Mononuclear cell (primary cell): ENCODE results near the gene ZMIZ1. TPM values are rescaled to one million over a fixed set of nuclear protein-coding genes. Genes with fewer than 3 reads are reported as not detected.
"Not testable (repeated sequence)": the region's sequence is repeated elsewhere in the genome, so short reads cannot be mapped to it uniquely, and the experiment has no call there.

Experiments
- H3K27me3 ChIP-seq: 2 replicates; pipeline ENCODE4 v1.6.0; 2011; ENCODE audit warnings: low read length, control low read depth; ENCODE audit not compliant: insufficient read depth
- H3K4me1 ChIP-seq: 2 replicates; pipeline ENCODE4 v1.5.1; 2011; ENCODE audit warnings: mild to moderate bottlenecking, low read length, control low read depth; ENCODE audit not compliant: insufficient read depth
- H3K4me3 ChIP-seq: 2 replicates; pipeline ENCODE4 v1.5.1; 2011; ENCODE audit warnings: mild to moderate bottlenecking, low read length, moderate library complexity
- H3K9me3 ChIP-seq: 2 replicates; pipeline ENCODE4 v1.5.1; 2011; ENCODE audit warnings: low read depth, mild to moderate bottlenecking, control low read depth, low read length
- total RNA-seq: library from RNA; depleted of rRNA; stranded (reverse); fragments of >200 nt; gene quantifications from one replicate; pipeline ENCODE4 v1.2.3, GENCODE V29; 2012

ZMIZ1 gene
- total RNA-seq, 1 donor = 26.2 TPM

- Histone ChIP-seq H3K4me1 (peaks cover 57% of the 10 kb centered on the region), H3K4me3 (no peak overlapping the region)
Observed at GRCh38 chr10:79273604-79274003, 204.8 kb downstream of the ZMIZ1 start.

GRCh38 chr10:79274279-79275104 lies 205.7 kb downstream of the ZMIZ1 start:
- Histone ChIP-seq H3K27me3 (no peaks in the 10 kb centered on the region), H3K4me3 (no peak overlapping the region), H3K9me3 (no peaks in the 10 kb centered on the region), H3K4me1 (peaks cover 48% of the 10 kb centered on the region)

More at GRCh38 chr10:79273604-79274003, 204.8 kb downstream of the ZMIZ1 start:
- no peaks in the 10 kb centered on the region for H3K27me3 ChIP-seq
- H3K9me3 ChIP-seq = no peaks in the 10 kb centered on the region

- H3K9me3 ChIP-seq = no peaks in the 10 kb centered on the region
- H3K4me1 ChIP-seq = peaks cover 42% of the 10 kb centered on the region
- H3K27me3 ChIP-seq = no peaks in the 10 kb centered on the region
- no peak overlapping the region for H3K4me3 ChIP-seq
Observed at GRCh38 chr10:79275105-79275430, 206.3 kb downstream of the ZMIZ1 start.

GRCh38 chr10:79275431-79275851 lies 206.7 kb downstream of the ZMIZ1 start:
- Histone ChIP-seq H3K4me3 (no peak overlapping the region), H3K27me3 (no peaks in the 10 kb centered on the region), H3K9me3 (no peaks in the 10 kb centered on the region), H3K4me1 (peaks cover 39% of the 10 kb centered on the region)

- Histone ChIP-seq H3K9me3 (no peaks in the 10 kb centered on the region), H3K4me3 (no peak overlapping the region), H3K4me1 (peaks cover 25% of the 10 kb centered on the region), H3K27me3 (no peaks in the 10 kb centered on the region)
Observed at GRCh38 chr10:79277579-79278269, 209.0 kb downstream of the ZMIZ1 start.

- not testable (repeated sequence) for H3K9me3 ChIP-seq, H3K27me3 ChIP-seq, H3K4me3 ChIP-seq
- peaks cover 25% of the 10 kb centered on the region for H3K4me1 ChIP-seq
Observed at GRCh38 chr10:79279047-79279446, 210.3 kb downstream of the ZMIZ1 start.

- H3K4me3 ChIP-seq = no peak overlapping the region
- peaks cover 34% of the 10 kb centered on the region for H3K4me1 ChIP-seq
- no peaks in the 10 kb centered on the region for H3K9me3 ChIP-seq
- no peaks in the 10 kb centered on the region for H3K27me3 ChIP-seq
Observed at GRCh38 chr10:79280956-79281355, 212.2 kb downstream of the ZMIZ1 start.

- no peak overlapping the region for H3K4me3 ChIP-seq
- H3K9me3 ChIP-seq = no peaks in the 10 kb centered on the region
- H3K4me1 ChIP-seq = peaks cover 49% of the 10 kb centered on the region
- no peaks in the 10 kb centered on the region for H3K27me3 ChIP-seq
Observed at GRCh38 chr10:79282388-79282787, 213.6 kb downstream of the ZMIZ1 start.

GRCh38 chr10:79283616-79284015 lies 214.8 kb downstream of the ZMIZ1 start:
- Histone ChIP-seq H3K4me3 (no peak overlapping the region), H3K4me1 (peaks cover 58% of the 10 kb centered on the region), H3K27me3 (no peaks in the 10 kb centered on the region), H3K9me3 (no peaks in the 10 kb centered on the region)

- no peaks in the 10 kb centered on the region for H3K27me3 ChIP-seq
- H3K9me3 ChIP-seq = no peaks in the 10 kb centered on the region
- H3K4me1 ChIP-seq = peaks cover 58% of the 10 kb centered on the region
- no peak overlapping the region for H3K4me3 ChIP-seq
Observed at GRCh38 chr10:79284158-79284871, 215.5 kb downstream of the ZMIZ1 start.

GRCh38 chr10:79285315-79286197 lies 216.8 kb downstream of the ZMIZ1 start:
- no peak overlapping the region for H3K4me3 ChIP-seq
- H3K9me3 ChIP-seq = no peaks in the 10 kb centered on the region
- no peaks in the 10 kb centered on the region for H3K27me3 ChIP-seq
- H3K4me1 ChIP-seq = peaks cover 58% of the 10 kb centered on the region

GRCh38 chr10:79286318-79286951 lies 217.7 kb downstream of the ZMIZ1 start:
- H3K9me3 ChIP-seq = no peaks in the 10 kb centered on the region
- H3K4me3 ChIP-seq = no peak overlapping the region
- no peaks in the 10 kb centered on the region for H3K27me3 ChIP-seq
- peaks cover 58% of the 10 kb centered on the region for H3K4me1 ChIP-seq

- Histone ChIP-seq H3K4me1 (peaks cover 67% of the 10 kb centered on the region), H3K4me3 (no peak overlapping the region), H3K27me3 (no peaks in the 10 kb centered on the region), H3K9me3 (no peaks in the 10 kb centered on the region)
Observed at GRCh38 chr10:79287973-79288723, 219.4 kb downstream of the ZMIZ1 start.
